Smooth muscle cell (in vitro differentiated cells): ENCODE results near the gene CGREF1. TPM values are rescaled to one million over a fixed set of nuclear protein-coding genes. Genes with fewer than 3 reads are reported as not detected.

Experiments used
- DNase-seq: peaks from one replicate; lab custom pipeline; 2025; ENCODE audit not compliant: unreplicated experiment; lab: John Stamatoyannopoulos, UW
- H2AFZ ChIP-seq: fragments of 200-600 bp; sonication (generic); 2 replicates; pipeline ENCODE4 v1.6.0; 2016; ENCODE audit warnings: antibody characterized with exemption, low read depth, mild to moderate bottlenecking
- H3F3A ChIP-seq: fragments of 200-600 bp; sonication (generic); 2 replicates; pipeline ENCODE4 v1.6.0; 2017; ENCODE audit warnings: antibody characterized with exemption, low read depth
- H3K27ac ChIP-seq: fragments of 200-600 bp; sonication (generic); 2 replicates; pipeline ENCODE4 v1.5.1; 2016; ENCODE audit warnings: low read depth, mild to moderate bottlenecking
- H3K27me3 ChIP-seq: fragments of 200-600 bp; sonication (generic); 2 replicates; pipeline ENCODE4 v1.6.1; 2016; ENCODE audit warnings: low read depth, mild to moderate bottlenecking
- H3K36me3 ChIP-seq: fragments of 200-600 bp; sonication (generic); 2 replicates; pipeline ENCODE4 v1.5.1; 2016; ENCODE audit warnings: low read depth
- H3K4me1 ChIP-seq: fragments of 200-600 bp; sonication (generic); 2 replicates; pipeline ENCODE4 v1.5.1; 2016; ENCODE audit warnings: low read depth
- H3K4me2 ChIP-seq: fragments of 200-600 bp; sonication (generic); 2 replicates; pipeline ENCODE4 v1.6.0; 2016; ENCODE audit warnings: mild to moderate bottlenecking
- H3K4me3 ChIP-seq: fragments of 200-600 bp; sonication (generic); 2 replicates; pipeline ENCODE4 v1.5.1; 2016; ENCODE audit warnings: mild to moderate bottlenecking
- H3K79me2 ChIP-seq: fragments of 200-600 bp; sonication (generic); 2 replicates; pipeline ENCODE4 v1.6.0; 2016; ENCODE audit warnings: low read depth, mild to moderate bottlenecking
- H3K9ac ChIP-seq: fragments of 200-600 bp; sonication (generic); 2 replicates; pipeline ENCODE4 v1.6.0; 2016; ENCODE audit warnings: low read depth
- H3K9me3 ChIP-seq: fragments of 200-600 bp; sonication (generic); replicated peaks from 2 replicates; pipeline ENCODE4 v1.5.1; 2016; ENCODE audit warnings: low read depth
- H4K20me1 ChIP-seq: fragments of 200-600 bp; sonication (generic); 2 replicates; pipeline ENCODE4 v1.6.0; 2016; ENCODE audit warnings: low read depth
- WGBS: methylation state at CpG from one replicate; pipeline ENCODE4 v1.1.7; 2016; ENCODE audit warnings: low lambda C conversion rate; 5-methylcytosine and 5-hydroxymethylcytosine counted together
- polyA plus RNA-seq: library from polyadenylated mRNA; unstranded; fragments of >200 nt; fragmentation: Nextera tagmentation; extraction: Ambion mirVana; gene quantifications from 2 replicates; pipeline ENCODE4 v1.2.1, GENCODE V29; 2016
- total RNA-seq: library from RNA; depleted of rRNA; stranded (reverse); fragments of >200 nt; gene quantifications from 2 replicates; pipeline ENCODE4 v1.2.3, GENCODE V29; 2014
- TF ChIP-seq, protein P1 (sequence below): fragments of 200-600 bp; sonication (generic); IDR thresholded peaks from 2 replicates; pipeline ENCODE4 v1.5.1; 2017; ENCODE audit warnings: borderline replicate concordance, mild to moderate bottlenecking, antibody characterized with exemption; ENCODE audit not compliant: insufficient read depth, poor library complexity, severe bottlenecking

CGREF1 gene, protein sequence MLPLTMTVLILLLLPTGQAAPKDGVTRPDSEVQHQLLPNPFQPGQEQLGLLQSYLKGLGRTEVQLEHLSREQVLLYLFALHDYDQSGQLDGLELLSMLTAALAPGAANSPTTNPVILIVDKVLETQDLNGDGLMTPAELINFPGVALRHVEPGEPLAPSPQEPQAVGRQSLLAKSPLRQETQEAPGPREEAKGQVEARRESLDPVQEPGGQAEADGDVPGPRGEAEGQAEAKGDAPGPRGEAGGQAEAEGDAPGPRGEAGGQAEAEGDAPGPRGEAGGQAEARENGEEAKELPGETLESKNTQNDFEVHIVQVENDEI
- total RNA-seq (0.27 TPM in 1 of 2 replicates, not detected in the other), polyA plus RNA-seq (0.85 and 0.97 TPM in 2 replicates)

DNA sequence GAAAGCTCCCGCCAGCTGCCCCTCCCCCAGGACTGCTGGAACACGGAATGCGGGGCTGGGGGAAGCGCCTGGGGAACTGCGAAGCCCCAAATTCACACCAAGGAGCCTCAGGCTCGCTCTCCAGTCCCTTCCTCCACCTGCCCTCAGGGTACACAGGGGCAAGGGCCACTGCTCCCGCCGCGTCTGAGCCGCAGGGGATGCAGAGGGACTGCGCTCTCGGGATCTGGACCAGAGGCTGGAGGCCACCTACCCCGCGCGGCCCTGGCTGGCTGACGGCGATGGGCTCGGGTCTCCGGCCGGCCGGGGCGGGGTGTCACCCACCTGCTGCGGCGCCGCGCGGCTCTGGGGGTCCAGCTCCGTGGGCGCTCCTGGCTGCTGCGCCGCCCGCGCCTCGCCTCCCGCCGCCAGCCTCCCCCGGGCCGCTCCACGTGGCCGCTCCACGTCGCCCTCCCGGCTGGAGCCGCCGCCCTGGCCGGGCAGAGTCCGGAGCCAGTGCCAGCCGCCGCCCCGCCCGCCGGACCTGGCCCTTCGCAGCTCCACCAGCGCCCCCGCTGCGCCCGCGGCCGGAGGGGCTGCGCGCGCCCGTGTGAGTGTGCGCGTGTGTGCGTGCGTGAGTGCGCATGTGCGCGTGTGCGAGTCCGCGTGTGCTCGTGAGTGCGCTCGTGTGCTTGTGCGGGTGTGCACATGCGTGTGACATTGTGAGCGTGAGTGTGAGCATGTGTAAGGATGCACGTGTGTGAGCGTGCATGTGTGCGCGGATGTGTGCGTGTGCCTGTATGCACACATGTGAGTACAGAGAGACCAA lies at the start of gene CGREF1:
CGREF1 (minus strand) TSS at position 604 of the 805 bp plus-strand sequence. CDS start 14,762 bp downstream, outside the sequence.
- 12% methylated on average over 70 of the region's 84 CpGs for WGBS
- peaks cover 71% of the 10 kb centered on the region for H3K27me3 ChIP-seq

DNA sequence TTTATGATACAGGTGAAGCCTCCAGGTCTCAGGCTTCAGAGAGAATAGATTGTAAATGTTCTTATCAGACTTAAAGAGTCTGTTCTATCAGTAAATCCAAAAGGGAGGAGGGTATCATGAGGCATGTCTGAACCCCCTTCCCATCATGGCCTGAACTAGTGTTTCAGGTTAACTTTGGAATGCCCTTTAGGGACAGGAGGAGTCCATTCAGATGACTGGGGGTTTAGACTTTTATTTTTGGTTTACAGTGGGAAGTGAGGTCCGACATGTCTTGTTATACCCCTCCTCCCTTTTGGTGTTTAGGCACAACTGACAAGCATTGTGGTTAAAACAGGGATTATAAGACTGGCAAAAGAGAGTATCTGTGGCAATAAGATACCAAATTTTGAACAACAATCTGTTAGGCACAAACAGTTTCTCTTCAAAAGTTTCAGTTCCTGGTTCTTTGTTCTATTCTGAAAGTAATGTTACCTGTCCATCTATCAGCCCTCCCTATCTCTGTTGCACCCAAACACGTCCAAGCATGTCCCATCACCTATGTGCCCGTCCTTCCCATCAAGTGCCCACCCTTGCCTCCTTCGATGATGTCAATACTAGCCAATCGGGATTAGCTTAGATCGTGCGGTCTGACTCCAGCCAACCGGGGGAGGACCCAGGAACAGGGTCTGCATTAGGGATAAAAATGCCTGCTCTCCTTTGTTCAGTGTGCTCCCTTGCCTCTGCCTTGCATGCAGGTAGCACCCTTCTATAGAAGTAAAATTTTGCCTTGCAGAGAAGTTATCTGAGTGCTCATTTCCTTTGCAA lies 46.2 kb upstream of the CGREF1 start:
- H2AFZ ChIP-seq = no peak overlapping the region
- WGBS = 92% methylated on average over 8 of the region's 8 CpGs

More for the DNA sequence above, at the start of gene CGREF1:
- no peak within 1 kb of the TSS for H3K9ac ChIP-seq
- H3K36me3 ChIP-seq = no peaks in the 10 kb centered on the region
- peak within 1 kb of the TSS; percentile 42 for H3K4me3 ChIP-seq
- DNase-seq = no peak
- H3K27ac ChIP-seq = no peak within 1 kb of the TSS
- no peaks in the 10 kb centered on the region for H3F3A ChIP-seq
- TF ChIP-seq, protein P1, sequence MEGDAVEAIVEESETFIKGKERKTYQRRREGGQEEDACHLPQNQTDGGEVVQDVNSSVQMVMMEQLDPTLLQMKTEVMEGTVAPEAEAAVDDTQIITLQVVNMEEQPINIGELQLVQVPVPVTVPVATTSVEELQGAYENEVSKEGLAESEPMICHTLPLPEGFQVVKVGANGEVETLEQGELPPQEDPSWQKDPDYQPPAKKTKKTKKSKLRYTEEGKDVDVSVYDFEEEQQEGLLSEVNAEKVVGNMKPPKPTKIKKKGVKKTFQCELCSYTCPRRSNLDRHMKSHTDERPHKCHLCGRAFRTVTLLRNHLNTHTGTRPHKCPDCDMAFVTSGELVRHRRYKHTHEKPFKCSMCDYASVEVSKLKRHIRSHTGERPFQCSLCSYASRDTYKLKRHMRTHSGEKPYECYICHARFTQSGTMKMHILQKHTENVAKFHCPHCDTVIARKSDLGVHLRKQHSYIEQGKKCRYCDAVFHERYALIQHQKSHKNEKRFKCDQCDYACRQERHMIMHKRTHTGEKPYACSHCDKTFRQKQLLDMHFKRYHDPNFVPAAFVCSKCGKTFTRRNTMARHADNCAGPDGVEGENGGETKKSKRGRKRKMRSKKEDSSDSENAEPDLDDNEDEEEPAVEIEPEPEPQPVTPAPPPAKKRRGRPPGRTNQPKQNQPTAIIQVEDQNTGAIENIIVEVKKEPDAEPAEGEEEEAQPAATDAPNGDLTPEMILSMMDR = no peak
- no peaks in the 10 kb centered on the region for H4K20me1 ChIP-seq
- peak within 1 kb of the TSS; percentile 85 for H3K4me2 ChIP-seq
- no peak within 1 kb of the TSS for H2AFZ ChIP-seq
- no peaks in the 10 kb centered on the region for H3K79me2 ChIP-seq
- H3K9me3 ChIP-seq = no peaks in the 10 kb centered on the region
- peaks cover 5% of the 10 kb centered on the region for H3K4me1 ChIP-seq

DNA sequence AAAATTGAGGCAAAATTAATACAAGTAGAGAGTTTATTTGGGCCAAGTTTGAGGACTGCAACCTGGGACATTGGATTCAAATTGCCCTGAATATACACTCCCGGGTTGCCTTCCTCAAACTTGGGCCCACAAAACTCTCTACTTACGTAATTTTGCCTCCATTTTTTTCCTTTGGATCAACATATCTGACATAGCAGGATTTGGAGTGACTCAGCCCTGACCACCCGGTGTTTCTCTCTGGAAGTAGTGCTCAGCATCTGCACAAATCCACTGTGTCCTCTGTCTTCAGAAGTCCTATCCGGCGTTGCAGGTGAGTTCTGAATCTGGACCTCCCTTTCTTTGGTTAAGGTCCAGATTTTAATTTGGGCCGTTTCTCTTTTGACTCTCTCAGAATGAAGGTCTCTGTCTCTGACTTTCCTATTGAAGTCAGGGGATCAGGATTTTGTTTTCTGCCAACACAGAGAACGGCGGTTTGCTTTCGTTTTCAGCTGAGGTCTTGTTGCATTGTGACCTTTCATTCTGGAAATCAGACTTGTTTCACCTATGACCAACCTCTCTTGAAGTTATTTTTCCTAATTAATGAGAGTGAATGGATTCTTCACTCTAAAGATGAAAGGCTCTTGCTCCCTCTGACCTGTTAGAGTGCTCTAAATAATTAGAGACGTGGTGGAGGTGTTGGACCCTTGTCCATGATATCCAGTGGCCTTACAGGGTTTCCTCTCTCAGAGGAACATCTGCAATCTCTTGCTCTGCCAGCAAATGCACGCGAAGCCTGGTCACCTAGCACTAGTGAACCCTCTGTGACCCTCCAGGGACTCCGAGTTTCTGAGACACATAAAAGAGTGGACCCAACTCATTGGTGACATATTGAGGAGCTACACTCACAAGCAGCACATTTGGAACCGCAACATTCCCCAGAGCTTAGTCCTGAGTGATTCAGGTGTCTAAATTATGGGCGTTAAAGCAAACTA lies 43.5 kb upstream of the CGREF1 start:
- Histone ChIP-seq H4K20me1 (no peaks in the 10 kb centered on the region), H2AFZ (no peak overlapping the region), H3K4me1 (no peaks in the 10 kb centered on the region), H3K27me3 (no peaks in the 10 kb centered on the region), H3F3A (no peaks in the 10 kb centered on the region), H3K36me3 (no peaks in the 10 kb centered on the region), H3K79me2 (no peaks in the 10 kb centered on the region), H3K9me3 (no peaks in the 10 kb centered on the region), H3K4me2 (no peak overlapping the region), H3K4me3 (no peak overlapping the region), H3K9ac (no peak overlapping the region), H3K27ac (no peak overlapping the region)
- DNase-seq = no peak
- TF ChIP-seq, protein P1 = no peak
- WGBS = 82% methylated on average over 15 of the region's 15 CpGs

More for the DNA sequence above, 46.2 kb upstream of the CGREF1 start:
- TF ChIP-seq, protein P1 = no peak
- Histone ChIP-seq H4K20me1 (no peaks in the 10 kb centered on the region), H3K4me1 (no peaks in the 10 kb centered on the region), H3F3A (no peaks in the 10 kb centered on the region), H3K4me2 (no peak overlapping the region), H3K27ac (no peak overlapping the region), H3K9me3 (no peaks in the 10 kb centered on the region), H3K36me3 (no peaks in the 10 kb centered on the region), H3K79me2 (no peaks in the 10 kb centered on the region), H3K27me3 (peaks cover 8% of the 10 kb centered on the region), H3K4me3 (no peak overlapping the region), H3K9ac (no peak overlapping the region)
- no peak for DNase-seq
